GM19397 (cell line): ENCODE results near the gene OR10A2.
"Not testable (repeated sequence)": the region's sequence is repeated elsewhere in the genome, so short reads cannot be mapped to it uniquely, and the experiment has no call there.

Experiments
- ATAC-seq: cut with Tn5 transposase; IDR thresholded peaks from one replicate; pipeline ENCODE4 v1.9.1; 2021; ENCODE audit warnings: mild to moderate bottlenecking, moderate library complexity; ENCODE audit not compliant: unreplicated experiment

OR10A2 gene

GRCh38 chr11:6882751-6883150, 19.9 kb downstream of the OR10A2 start:
- no peak for ATAC-seq

GRCh38 chr11:6887711-6888110, 24.9 kb downstream of the OR10A2 start:
- ATAC-seq: not testable (repeated sequence)

DNA sequence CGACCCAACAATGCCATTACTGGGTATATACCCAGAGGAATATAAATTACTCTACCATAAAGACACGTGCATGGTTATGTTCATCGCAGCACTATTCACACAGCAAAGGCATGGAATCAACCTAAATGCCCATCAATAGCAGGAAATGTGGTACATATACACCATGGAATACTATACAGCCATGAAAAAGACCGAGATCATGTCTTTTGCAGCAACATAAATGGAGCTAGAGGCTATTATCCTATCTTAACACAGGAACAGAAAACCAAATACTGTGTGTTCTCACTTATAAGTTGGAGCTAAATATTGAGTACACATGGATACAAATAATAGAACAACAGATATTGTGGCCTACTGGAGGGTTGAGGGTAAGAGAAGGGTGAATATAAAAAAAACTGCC, 26.0 kb downstream of the OR10A2 start:
- ATAC-seq: no peak

- ATAC-seq: no peak
Measured at GRCh38 chr11:6889835-6890234, 27.0 kb downstream of the OR10A2 start.

DNA sequence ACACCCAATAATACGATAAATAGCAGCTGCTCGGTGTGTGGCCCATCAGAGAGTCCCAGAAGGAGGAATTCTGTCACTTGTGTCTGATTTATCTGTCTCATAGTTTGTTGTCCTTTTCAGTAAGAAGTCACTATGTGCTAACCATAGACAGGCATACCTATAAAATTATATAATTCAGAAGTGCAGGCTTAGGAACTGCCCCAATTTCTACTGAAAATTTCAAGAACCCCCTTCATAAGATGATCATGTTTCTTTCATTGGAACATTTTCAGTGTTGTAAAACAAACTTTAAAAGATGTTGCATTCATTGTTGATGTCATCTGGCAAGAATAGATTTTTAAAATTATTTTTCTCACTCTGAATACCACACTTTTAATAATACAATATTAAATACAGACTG, 29.5 kb downstream of the OR10A2 start, which contains the start of gene OR2D2:
Gene OR2D2, minus strand, starts transcription at position 101 of the 400 bp plus-strand sequence. Its CDS starts 0 bp downstream, at position 101.
- no peak for ATAC-seq

DNA sequence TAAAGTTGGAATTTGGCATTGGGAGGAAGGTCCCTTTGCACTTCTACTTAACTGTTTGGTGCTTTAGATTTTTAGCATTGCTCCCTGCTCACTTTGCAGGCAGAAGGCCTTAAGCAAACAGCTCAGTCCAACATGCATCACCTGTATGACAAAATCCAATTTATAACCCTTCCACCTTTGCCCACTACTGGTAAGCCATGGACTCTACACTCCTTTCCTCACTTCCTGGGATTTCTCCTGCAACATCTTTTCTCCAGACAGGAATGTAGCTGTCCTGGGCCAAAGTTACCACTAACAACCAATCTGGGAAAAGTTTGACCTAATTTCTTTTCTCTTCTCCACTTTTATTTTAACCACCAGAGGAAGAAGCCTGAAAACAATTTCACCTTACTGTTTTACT, 31.2 kb downstream of the OR10A2 start:
- ATAC-seq: no peak

- no peak for ATAC-seq
Measured at GRCh38 chr11:6895010-6895409, 32.2 kb downstream of the OR10A2 start.

DNA sequence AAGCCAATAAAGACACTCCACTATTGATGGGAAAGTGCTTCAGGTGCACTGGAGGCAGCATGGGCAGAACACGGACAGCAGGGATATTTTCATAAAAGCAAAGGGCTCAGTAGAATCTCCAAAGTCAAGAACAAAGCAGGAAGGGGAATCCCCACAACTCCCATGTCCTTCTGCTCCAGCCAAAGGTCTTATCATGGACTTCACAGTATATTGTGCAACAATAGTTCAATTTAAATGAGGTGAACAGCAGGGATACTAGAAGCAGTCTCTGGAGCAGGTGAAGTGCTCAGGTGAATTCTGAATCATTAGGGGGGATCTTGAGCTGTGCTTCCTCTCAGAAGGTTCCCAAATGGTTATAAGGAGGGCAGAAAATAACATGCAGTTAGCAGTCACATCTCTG, 36.1 kb downstream of the OR10A2 start:
- ATAC-seq: no peak

DNA sequence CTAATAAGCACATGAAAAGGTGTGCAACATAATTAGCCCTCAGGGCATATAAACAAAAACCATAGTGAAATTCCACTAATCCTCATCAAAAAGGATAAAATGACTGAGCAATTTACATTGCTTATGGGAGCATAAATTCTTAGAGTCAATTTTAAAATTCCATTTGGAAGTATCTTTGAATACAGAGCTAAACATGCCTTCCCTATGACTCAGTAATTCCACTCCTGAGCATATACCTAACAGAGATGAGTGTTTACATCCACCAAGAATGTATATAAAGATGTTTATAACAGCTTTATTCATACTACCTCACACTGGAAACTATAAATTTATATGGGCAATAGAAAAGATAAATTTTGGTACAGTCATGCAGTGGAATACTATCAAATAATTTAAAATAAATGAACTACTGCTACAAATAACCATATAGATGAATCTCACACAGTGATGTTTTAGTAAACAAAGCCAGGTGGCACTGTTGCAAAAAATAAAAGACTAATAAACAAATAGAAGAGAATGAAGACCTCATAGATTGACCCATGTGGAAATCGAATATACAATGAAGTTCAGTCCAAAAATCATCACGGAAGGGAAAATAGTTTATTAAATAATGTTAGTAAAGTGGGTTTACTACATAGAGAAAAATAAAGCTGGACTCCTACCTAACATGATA, 37.6 kb downstream of the OR10A2 start:
- no peak for ATAC-seq

- ATAC-seq: not testable (repeated sequence)
Measured at GRCh38 chr11:6904804-6905203, 41.9 kb downstream of the OR10A2 start.

DNA sequence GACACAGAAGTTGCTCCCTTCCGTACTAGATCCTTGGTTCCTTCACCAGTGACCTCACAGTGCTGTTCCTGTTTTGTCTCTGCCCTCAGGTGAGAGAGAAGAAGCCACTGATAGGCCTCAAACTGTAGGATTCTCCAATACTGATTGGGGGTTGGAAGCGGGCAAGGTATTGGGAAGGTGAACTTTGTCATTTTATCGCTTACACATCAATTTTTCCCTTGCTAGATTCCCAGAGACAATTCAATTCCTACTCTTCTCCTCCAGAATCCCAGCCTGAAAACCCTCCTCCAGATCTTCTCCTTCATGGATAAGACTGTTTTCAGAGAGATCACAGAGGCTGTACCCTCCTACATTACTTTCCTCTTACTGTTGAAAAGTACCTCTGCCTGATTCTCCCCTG, 48.5 kb downstream of the OR10A2 start:
- ATAC-seq: no peak

DNA sequence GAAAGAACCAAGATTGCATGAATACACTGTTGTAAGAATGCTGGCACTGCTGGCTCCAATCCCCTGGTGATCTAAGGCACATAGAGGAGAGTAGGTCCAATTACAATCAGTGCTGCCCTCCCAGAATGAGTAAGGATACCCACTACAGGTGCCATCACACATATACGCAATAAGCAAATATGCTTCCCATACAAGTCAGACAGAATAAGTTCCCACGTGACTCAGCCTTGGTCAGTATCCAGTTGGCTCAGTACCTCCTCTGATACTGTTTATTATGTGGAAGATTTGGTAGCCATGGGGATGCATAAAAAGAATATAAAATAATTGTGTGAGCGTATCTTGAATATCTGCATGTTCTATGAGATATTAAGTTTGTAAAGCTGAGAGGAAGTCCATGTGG, 49.1 kb downstream of the OR10A2 start:
- no peak for ATAC-seq

GRCh38 chr11:6919698-6920097, 56.8 kb downstream of the OR10A2 start:
- no peak for ATAC-seq

GRCh38 chr11:6920702-6921101, 57.8 kb downstream of the OR10A2 start, which contains the start of gene OR2D3:
OR2D3 (plus strand) TSS chr11:6921002; CDS start chr11:6921002, 0 bp downstream.
- no peak for ATAC-seq
